PC-3 (cell line): ENCODE measurements around the gene VWA3B. TPM values are rescaled to one million over a fixed set of nuclear protein-coding genes. Genes with fewer than 3 reads are reported as not detected.
A peak's percentile ranks its signal among the peaks of the same experiment; 100 is the strongest.

Experiments
- ATAC-seq: fragments of 200-7000 bp; cut with Tn5 transposase; 2 replicates; pipeline ENCODE4 v1.9.1; 2020; ENCODE audit warnings: mild to moderate bottlenecking, moderate library complexity
- BruUV-seq: library from RNA; stranded (reverse); fragments of 400-500 nt; replicated peaks from 2 replicates; lab custom pipeline; 2021; lab: Mats Ljungman, UMichigan
- CTCF ChIA-PET: fragments of 300-600 bp; sonication (Branson Sonifier 250); formaldehyde crosslinking; loops from one replicate; lab custom pipeline; 2022; ENCODE audit warnings: antibody characterized with exemption; lab: Charles Lee
- POLR2A ChIA-PET: fragments of 300-600 bp; sonication (Branson Sonifier 250); formaldehyde crosslinking; loops from one replicate; lab custom pipeline; 2022; ENCODE audit warnings: antibody characterized with exemption; ENCODE audit not compliant: unreplicated experiment; lab: Charles Lee
- DNase-seq: peaks from one replicate; pipeline ENCODE4 v3.0.0-alpha.2; 2015
- H2AFZ ChIP-seq: fragments of 300-600 bp; sonication (generic); 2 replicates; pipeline ENCODE4 v1.6.0; 2016; ENCODE audit warnings: antibody characterized with exemption, low read length
- H3F3A ChIP-seq: fragments of 300-600 bp; sonication (generic); one replicate; pipeline ENCODE4 v1.6.0; 2017; ENCODE audit warnings: antibody characterized with exemption, low read length, control low read depth, mild to moderate bottlenecking; ENCODE audit not compliant: unreplicated experiment
- H3K27ac ChIP-seq: fragments of 300-600 bp; sonication (generic); 2 replicates; pipeline ENCODE4 v1.5.1; 2016; ENCODE audit warnings: mild to moderate bottlenecking, low read length
- H3K27me3 ChIP-seq: fragments of 300-600 bp; sonication (generic); 2 replicates; pipeline ENCODE4 v1.6.1; 2016; ENCODE audit warnings: low read length, mixed read lengths
- H3K36me3 ChIP-seq: fragments of 300-600 bp; sonication (generic); 2 replicates; pipeline ENCODE4 v1.6.1; 2016; ENCODE audit warnings: low read depth, mixed run types, low read length, mixed read lengths
- H3K4me1 ChIP-seq: fragments of 300-600 bp; sonication (generic); 2 replicates; pipeline ENCODE4 v1.5.1; 2016; ENCODE audit warnings: low read length; ENCODE audit not compliant: insufficient read depth
- H3K4me2 ChIP-seq: fragments of 300-600 bp; sonication (generic); 2 replicates; pipeline ENCODE4 v1.6.0; 2016; ENCODE audit warnings: low read length
- H3K4me3 ChIP-seq: fragments of 300-600 bp; sonication (generic); 2 replicates; pipeline ENCODE4 v1.5.1; 2016; ENCODE audit warnings: mild to moderate bottlenecking, low read length, mixed read lengths
- H3K79me2 ChIP-seq: fragments of 300-600 bp; sonication (generic); 2 replicates; pipeline ENCODE4 v1.6.1; 2017; ENCODE audit warnings: low read length, mixed read lengths
- H3K9ac ChIP-seq: fragments of 300-600 bp; sonication (generic); 2 replicates; pipeline ENCODE4 v1.6.0; 2016; ENCODE audit warnings: mild to moderate bottlenecking, low read length
- H3K9me2 ChIP-seq: fragments of 300-600 bp; sonication (generic); replicated peaks from 2 replicates; pipeline ENCODE4 v1.6.1; 2016; ENCODE audit warnings: mixed run types, low read length, mixed read lengths
- H3K9me3 ChIP-seq: fragments of 300-600 bp; sonication (generic); 2 replicates; pipeline ENCODE4 v1.6.1; 2016; ENCODE audit warnings: low read length, mixed read lengths
- H4K20me1 ChIP-seq: fragments of 300-600 bp; sonication (generic); 2 replicates; pipeline ENCODE4 v1.6.1; 2016; ENCODE audit warnings: low read length, mixed read lengths
- EZH2 ChIP-seq: fragments of 300-600 bp; sonication (generic); IDR thresholded peaks from one replicate; pipeline ENCODE4 v1.6.1; 2017; ENCODE audit warnings: antibody characterized with exemption, mild to moderate bottlenecking, low read length; ENCODE audit not compliant: unreplicated experiment
- EZH2phosphoT487 ChIP-seq: fragments of 300-600 bp; sonication (generic); IDR thresholded peaks from 2 replicates; pipeline ENCODE4 v1.6.1; 2018; ENCODE audit warnings: mild to moderate bottlenecking, antibody characterized with exemption, low read length, borderline replicate concordance
- intact Hi-C: fragments of 100-400 bp; cut with micrococcal nuclease; formaldehyde crosslinking; loops from 2 replicates; pipeline ENCODE4 v1.9.0; 2023
- total RNA-seq: library from RNA; depleted of rRNA; stranded (reverse); fragments of >200 nt; gene quantifications from 2 replicates; pipeline ENCODE4 v1.2.3, GENCODE V29; 2014
- TF ChIP-seq, protein P1 (sequence below): fragments of 300-600 bp; sonication (generic); conservative IDR thresholded peaks from 2 replicates; pipeline ENCODE4 v1.5.1; 2017; ENCODE audit warnings: antibody characterized with exemption, low read depth, mild to moderate bottlenecking, low read length

Gene VWA3B
- total RNA-seq, 1 experiment from 2014 or later, result not detected

DNA sequence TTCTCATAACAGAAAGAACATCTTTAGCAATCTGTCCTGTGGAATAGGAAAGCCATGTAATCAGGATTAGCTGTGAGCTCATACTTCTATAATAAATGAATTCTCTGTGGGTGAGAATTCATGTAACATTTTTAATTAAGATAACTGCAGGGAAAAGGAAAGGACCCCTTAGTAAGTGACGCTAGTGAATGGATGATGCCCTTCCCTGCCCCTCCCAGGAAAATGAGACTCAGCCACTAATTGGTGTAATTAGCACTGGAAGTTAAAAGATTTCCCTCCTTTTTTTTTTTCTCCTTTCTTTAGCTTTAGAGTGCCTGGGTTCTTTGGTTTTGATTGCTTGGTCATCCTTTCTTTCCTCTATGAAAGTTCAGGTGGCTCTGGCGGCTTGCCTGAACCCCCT lies 90.3 kb downstream of the VWA3B start:
- peaks cover 14% of the 10 kb centered on the region for H3K4me1 ChIP-seq
- ChIA-PET POLR2A (no interaction called here), CTCF (no interaction called here)
- no peak for DNase-seq
- no peaks in the 10 kb centered on the region for H4K20me1 ChIP-seq
- H2AFZ ChIP-seq, result no peak overlapping the region
- no TSS peak for BruUV-seq
- H3K9me3 ChIP-seq, result no peaks in the 10 kb centered on the region
- H3K27ac ChIP-seq, result no peak overlapping the region
- no peaks in the 10 kb centered on the region for H3K36me3 ChIP-seq
- no peak overlapping the region for H3K9ac ChIP-seq
- no peaks in the 10 kb centered on the region for H3K9me2 ChIP-seq
- ATAC-seq, result no peak
- H3K4me3 ChIP-seq, result no peak overlapping the region
- peaks cover 6% of the 10 kb centered on the region for H3K27me3 ChIP-seq
- TF ChIP-seq, protein P1, sequence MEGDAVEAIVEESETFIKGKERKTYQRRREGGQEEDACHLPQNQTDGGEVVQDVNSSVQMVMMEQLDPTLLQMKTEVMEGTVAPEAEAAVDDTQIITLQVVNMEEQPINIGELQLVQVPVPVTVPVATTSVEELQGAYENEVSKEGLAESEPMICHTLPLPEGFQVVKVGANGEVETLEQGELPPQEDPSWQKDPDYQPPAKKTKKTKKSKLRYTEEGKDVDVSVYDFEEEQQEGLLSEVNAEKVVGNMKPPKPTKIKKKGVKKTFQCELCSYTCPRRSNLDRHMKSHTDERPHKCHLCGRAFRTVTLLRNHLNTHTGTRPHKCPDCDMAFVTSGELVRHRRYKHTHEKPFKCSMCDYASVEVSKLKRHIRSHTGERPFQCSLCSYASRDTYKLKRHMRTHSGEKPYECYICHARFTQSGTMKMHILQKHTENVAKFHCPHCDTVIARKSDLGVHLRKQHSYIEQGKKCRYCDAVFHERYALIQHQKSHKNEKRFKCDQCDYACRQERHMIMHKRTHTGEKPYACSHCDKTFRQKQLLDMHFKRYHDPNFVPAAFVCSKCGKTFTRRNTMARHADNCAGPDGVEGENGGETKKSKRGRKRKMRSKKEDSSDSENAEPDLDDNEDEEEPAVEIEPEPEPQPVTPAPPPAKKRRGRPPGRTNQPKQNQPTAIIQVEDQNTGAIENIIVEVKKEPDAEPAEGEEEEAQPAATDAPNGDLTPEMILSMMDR, result no peak
- no peak for TF ChIP-seq EZH2
- TF ChIP-seq EZH2phosphoT487, result no peak
- no peaks in the 10 kb centered on the region for H3K79me2 ChIP-seq
- H3K4me2 ChIP-seq, result no peak overlapping the region
- intact Hi-C loops, result no loop called here
- no peaks in the 10 kb centered on the region for H3F3A ChIP-seq

DNA sequence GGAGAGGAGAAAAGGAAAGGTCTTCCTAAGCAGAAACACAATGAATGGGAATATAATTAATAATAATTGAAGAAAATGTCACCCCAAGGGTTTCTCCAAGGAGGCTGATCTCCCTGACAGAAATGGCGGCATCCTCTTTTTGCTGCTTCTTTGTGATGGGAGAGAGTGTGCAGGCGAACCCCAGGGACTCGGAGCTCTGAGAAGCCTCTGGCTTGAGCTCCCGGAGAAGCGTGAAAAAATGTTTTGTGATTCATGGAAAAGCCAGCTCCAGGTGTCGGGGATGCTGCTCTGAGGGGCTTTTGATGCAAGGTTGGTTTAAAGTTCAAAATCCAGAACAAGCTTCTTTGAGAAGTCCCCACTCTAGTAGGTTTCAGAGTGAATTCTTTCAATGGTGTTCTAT lies 91.0 kb downstream of the VWA3B start:
- Histone ChIP-seq H3K9me2 (no peaks in the 10 kb centered on the region), H3K9me3 (no peaks in the 10 kb centered on the region), H3K9ac (no peak overlapping the region), H3K27me3 (peaks cover 6% of the 10 kb centered on the region), H3K27ac (no peak overlapping the region), H2AFZ (no peak overlapping the region), H3K4me2 (no peak overlapping the region), H3K36me3 (no peaks in the 10 kb centered on the region), H3K4me3 (no peak overlapping the region), H3K79me2 (no peaks in the 10 kb centered on the region), H4K20me1 (no peaks in the 10 kb centered on the region), H3F3A (no peaks in the 10 kb centered on the region), H3K4me1 (peaks cover 14% of the 10 kb centered on the region)
- TF ChIP-seq EZH2phosphoT487 (no peak), EZH2 (no peak)
- TF ChIP-seq, protein P1, result no peak
- ChIA-PET CTCF (no interaction called here), POLR2A (no interaction called here)
- ATAC-seq, result no peak
- no TSS peak for BruUV-seq
- intact Hi-C loops, result no loop called here
- no peak for DNase-seq

DNA sequence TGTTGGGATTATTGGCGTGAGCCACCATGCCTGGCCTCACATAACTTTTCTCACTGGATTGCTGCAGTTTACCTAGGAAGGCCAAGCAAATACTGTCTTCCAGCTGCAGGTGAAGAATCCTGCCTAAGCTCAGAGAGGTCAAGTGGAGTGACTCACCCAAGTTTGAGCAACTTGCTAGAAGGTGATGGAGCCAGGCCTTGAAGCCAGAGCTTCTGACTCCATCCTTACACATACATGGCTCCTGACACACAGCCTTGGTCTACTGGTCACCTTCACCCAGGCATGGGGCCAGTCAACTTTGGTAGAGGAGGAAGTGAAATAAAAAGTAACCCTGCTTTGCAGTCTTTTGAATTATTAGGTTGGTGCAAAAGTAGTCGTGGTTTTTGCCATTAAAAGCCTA lies 93.5 kb downstream of the VWA3B start:
- no TSS peak for BruUV-seq
- intact Hi-C loops, result loop anchor here (10.0 kb wide), 1 partner anchor 204 kb away; no protein-coding TSS in a partner anchor
- CTCF ChIA-PET, result no interaction called here

More for the DNA sequence above, 93.5 kb downstream of the VWA3B start:
- Histone ChIP-seq H3K27ac (no peak overlapping the region), H2AFZ (no peak overlapping the region), H3K79me2 (no peaks in the 10 kb centered on the region), H3K36me3 (no peaks in the 10 kb centered on the region), H3K4me3 (no peak overlapping the region), H3K9me2 (no peaks in the 10 kb centered on the region), H3F3A (no peaks in the 10 kb centered on the region), H4K20me1 (no peaks in the 10 kb centered on the region), H3K4me1 (peaks cover 14% of the 10 kb centered on the region), H3K9me3 (no peaks in the 10 kb centered on the region), H3K27me3 (peaks cover 6% of the 10 kb centered on the region), H3K4me2 (no peak overlapping the region), H3K9ac (no peak overlapping the region)
- ATAC-seq (no peak), DNase-seq (peak; percentile 61)
- POLR2A ChIA-PET, result no interaction called here
- TF ChIP-seq EZH2phosphoT487 (no peak), EZH2 (no peak)
- TF ChIP-seq, protein P1, result no peak
